Coronary artery (tissue), 2 donors: ENCODE data around the gene CD44.

ENCODE experiments used
- DNase-seq: peaks from one replicate; pipeline ENCODE4 v3.0.0-alpha.2; 2017; ENCODE audit warnings: low spot score
- H3K27ac ChIP-seq, 2 donors: fragments of 200-600 bp; sonication (generic); one replicate each; pipeline ENCODE4 v1.5.1; 2016 to 2019
- H3K4me3 ChIP-seq: fragments of 200-600 bp; sonication (generic); 2 replicates; pipeline ENCODE4 v1.5.1; 2016; ENCODE audit warnings: mild to moderate bottlenecking, moderate library complexity
- CTCF ChIP-seq: fragments of 200-600 bp; sonication (generic); IDR thresholded peaks from one replicate; pipeline ENCODE4 v1.5.1; 2019; ENCODE audit warnings: antibody characterized with exemption

The CD44 gene

GRCh38 chr11:35112056-35112845 is 26.7 kb upstream of the CD44 start:
- TF ChIP-seq CTCF: no peak
- H3K4me3 ChIP-seq: no peak overlapping the region
- DNase-seq: no peak
- no peak overlapping the region for H3K27ac ChIP-seq

GRCh38 chr11:35112846-35113105 is 26.2 kb upstream of the CD44 start:
- no peak overlapping the region for H3K4me3 ChIP-seq
- no peak overlapping the region for H3K27ac ChIP-seq
- DNase-seq: no peak
- TF ChIP-seq CTCF: no peak

DNA sequence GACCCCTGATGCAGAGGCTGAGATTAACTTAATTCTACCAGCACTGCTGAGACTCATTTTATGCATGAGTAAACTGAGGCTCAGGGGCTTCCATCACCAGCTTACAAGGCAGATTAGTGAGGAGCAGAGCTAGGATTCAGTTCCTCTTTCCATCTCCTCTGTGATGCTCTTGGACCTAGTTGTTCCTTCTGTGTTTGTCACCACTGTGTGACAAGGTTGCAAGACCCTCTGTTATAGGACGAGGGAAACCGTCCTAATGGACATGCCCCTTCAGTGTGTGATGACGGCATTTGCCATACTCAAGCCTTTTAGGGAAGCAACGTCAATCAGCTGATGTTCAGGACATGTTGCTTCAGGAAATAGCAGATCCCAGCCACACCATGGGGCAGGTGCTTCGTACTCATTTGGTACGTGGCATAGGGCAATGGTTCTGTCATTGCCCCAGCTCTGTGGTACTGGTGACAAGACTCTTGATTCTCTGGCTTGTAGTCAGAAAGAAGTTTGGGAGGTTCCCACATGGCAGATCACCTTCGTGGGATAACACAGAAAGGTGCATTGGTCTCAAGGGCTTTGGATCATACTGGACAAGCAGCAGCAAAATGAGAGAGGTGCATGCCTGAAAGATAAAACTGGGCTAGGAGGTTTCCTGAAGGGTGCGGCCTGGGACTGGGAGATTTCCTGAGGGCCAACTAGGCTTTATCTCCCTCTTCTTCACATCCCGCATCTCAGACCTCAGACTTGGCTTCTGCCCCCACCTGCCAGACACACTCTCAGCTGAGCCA is 23.9 kb upstream of the CD44 start:
- DNase-seq: no peak
- Histone ChIP-seq H3K4me3 (no peak overlapping the region), H3K27ac (no peak overlapping the region)
- no peak for TF ChIP-seq CTCF

DNA sequence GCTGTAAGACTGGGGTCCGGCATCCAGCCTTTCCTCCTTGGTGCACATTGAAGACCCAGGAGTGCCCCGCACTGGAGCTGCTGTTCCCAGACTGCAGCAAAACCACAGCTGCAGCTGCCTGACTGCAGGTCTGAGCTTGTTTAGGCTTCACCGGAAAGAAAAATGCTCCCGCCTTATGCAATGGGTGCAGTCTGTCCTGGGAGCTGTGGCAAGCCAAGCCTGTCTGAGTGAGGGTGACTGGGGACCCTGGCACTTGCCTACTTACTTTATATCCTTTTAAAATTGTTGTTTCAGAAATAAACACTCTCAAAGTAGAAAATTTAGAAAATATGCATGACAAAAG is 23.3 kb upstream of the CD44 start:
- TF ChIP-seq CTCF: no peak
- no peak overlapping the region for H3K4me3 ChIP-seq
- H3K27ac ChIP-seq: no peak overlapping the region
- DNase-seq: no peak

- Histone ChIP-seq H3K4me3 (no peak overlapping the region), H3K27ac (no peak overlapping the region)
- no peak for DNase-seq
- TF ChIP-seq CTCF: no peak
These were observed 22.7 kb upstream of the CD44 start for GRCh38 chr11:35116245-35116644.

GRCh38 chr11:35116762-35117640 is 22.0 kb upstream of the CD44 start:
- Histone ChIP-seq H3K27ac (peak overlapping the region; percentile 10 to 34), H3K4me3 (no peak overlapping the region)
- no peak for TF ChIP-seq CTCF
- DNase-seq: no peak
